ENCODE results near the gene MUC6. TPM values are rescaled to one million over a fixed set of nuclear protein-coding genes. Genes with fewer than 3 reads are reported as not detected.

The MUC6 gene
- total RNA-seq, 4 donors from 2014 or later, result not detected

DNA sequence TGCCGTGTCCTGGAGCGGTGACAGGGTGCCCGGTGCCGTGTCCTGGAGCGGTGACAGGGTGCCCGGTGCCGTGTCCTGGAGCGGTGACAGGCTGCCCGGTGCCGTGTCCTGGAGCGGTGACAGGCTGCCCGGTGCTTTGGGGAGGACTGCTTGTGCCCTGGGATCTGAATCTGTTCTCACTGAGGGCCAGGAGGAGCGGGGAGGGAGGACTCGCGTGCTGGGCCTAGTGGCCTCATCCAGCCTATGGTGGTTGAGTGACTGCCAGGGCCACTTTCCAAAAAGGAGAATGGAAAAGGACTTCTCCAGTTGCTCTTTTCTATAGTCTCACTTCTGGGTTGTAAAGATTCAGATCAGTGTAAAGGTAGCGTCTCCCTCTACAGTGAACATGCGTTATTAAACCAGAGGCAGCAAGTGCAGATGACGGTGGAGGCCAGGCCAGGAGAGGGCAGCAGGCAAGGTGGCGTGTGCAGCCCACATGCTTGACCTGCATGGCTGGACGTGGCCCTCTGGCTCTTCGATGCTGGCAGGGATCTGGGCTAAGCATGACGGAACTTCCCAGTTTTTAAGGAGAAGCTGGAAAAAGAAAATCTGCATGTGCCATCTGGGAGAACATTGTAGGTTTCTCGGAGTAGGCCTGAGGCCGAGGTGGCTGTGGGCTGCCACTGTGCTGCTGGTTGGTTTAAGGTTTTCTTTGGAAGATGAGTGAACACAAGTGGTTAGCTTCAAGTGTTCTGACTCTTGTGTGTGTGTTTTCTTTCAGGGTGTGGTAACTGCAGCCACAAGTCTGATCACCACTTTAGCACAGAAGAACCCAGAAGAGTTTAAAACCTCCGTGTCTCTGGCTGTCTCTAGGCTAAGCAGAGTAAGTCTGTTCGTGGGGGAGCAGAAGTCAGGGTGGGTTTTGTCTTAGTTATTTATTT is 55.8 kb downstream of the MUC6 start:
- ATAC-seq (peak; percentile 64 to 78), DNase-seq (peak in 1 of 2 donors; percentile 58)
- no peaks in the 10 kb centered on the region for H3K9me3 ChIP-seq
- peaks cover 0 to 50% of the 10 kb centered on the region in 2 donors for H3K36me3 ChIP-seq
- H3K27ac ChIP-seq, result peak overlapping the region; percentile 64 to 78 (median 67)
- intact Hi-C loops (cut with DNase I; ENCODE audit: low total_unique reads), result no loop called here
- peaks cover 0 to 13% of the 10 kb centered on the region in 2 donors for H3K4me1 ChIP-seq
- H3K4me3 ChIP-seq, result no peak overlapping the region
- in situ Hi-C loops (cut with MboI; ENCODE audit: low sequenced_read_pairs in 4 of 4), result no loop called here
- no peaks in the 10 kb centered on the region for H3K27me3 ChIP-seq
- no peak for TF ChIP-seq POLR2A (IDR thresholded peaks at IDR 0.05)
- TF ChIP-seq, protein P1, sequence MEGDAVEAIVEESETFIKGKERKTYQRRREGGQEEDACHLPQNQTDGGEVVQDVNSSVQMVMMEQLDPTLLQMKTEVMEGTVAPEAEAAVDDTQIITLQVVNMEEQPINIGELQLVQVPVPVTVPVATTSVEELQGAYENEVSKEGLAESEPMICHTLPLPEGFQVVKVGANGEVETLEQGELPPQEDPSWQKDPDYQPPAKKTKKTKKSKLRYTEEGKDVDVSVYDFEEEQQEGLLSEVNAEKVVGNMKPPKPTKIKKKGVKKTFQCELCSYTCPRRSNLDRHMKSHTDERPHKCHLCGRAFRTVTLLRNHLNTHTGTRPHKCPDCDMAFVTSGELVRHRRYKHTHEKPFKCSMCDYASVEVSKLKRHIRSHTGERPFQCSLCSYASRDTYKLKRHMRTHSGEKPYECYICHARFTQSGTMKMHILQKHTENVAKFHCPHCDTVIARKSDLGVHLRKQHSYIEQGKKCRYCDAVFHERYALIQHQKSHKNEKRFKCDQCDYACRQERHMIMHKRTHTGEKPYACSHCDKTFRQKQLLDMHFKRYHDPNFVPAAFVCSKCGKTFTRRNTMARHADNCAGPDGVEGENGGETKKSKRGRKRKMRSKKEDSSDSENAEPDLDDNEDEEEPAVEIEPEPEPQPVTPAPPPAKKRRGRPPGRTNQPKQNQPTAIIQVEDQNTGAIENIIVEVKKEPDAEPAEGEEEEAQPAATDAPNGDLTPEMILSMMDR (IDR thresholded peaks at IDR 0.05 in 4 of 5, conservative IDR thresholded peaks at IDR 0.05 in 1 of 5), result peak in 3 of 5 experiments; percentile 14 to 32 (median 24)

DNA sequence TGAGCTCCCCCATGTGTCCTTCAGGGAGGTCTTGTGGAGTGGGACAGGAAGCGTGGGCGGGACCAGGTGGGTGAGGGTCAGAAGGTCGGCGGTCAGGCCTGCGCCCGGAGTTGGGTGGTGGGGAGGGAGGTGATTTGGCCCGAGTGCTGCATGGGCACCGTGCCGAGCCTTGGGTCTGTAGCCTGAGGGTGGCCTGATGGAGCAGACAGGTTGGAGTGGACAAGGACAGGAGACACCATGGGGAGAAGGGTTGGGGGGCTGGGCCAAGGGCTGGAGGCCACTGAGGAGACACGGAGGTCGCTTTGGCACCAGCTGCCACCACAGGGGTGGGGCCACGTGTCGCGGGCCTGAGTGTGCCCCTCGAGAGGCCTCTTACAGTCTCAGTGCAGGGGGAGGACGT is 57.7 kb downstream of the MUC6 start:
- no peaks in the 10 kb centered on the region for H3K27me3 ChIP-seq
- TF ChIP-seq, protein P1 (IDR thresholded peaks at IDR 0.05 in 4 of 5, conservative IDR thresholded peaks at IDR 0.05 in 1 of 5), result no peak
- TF ChIP-seq POLR2A (IDR thresholded peaks at IDR 0.05), result no peak
- peak overlapping the region in 2 of 4 donors; percentile 66 to 82 for H3K27ac ChIP-seq
- in situ Hi-C loops (cut with MboI; ENCODE audit: low sequenced_read_pairs in 4 of 4), result no loop called here
- ATAC-seq (no peak), DNase-seq (no peak)
- H3K36me3 ChIP-seq, result peaks cover 0 to 38% of the 10 kb centered on the region in 2 donors
- no peak overlapping the region for H3K4me3 ChIP-seq
- no peaks in the 10 kb centered on the region for H3K9me3 ChIP-seq
- peaks cover 0 to 13% of the 10 kb centered on the region in 2 donors for H3K4me1 ChIP-seq
- intact Hi-C loops (cut with DNase I; ENCODE audit: low total_unique reads), result no loop called here

DNA sequence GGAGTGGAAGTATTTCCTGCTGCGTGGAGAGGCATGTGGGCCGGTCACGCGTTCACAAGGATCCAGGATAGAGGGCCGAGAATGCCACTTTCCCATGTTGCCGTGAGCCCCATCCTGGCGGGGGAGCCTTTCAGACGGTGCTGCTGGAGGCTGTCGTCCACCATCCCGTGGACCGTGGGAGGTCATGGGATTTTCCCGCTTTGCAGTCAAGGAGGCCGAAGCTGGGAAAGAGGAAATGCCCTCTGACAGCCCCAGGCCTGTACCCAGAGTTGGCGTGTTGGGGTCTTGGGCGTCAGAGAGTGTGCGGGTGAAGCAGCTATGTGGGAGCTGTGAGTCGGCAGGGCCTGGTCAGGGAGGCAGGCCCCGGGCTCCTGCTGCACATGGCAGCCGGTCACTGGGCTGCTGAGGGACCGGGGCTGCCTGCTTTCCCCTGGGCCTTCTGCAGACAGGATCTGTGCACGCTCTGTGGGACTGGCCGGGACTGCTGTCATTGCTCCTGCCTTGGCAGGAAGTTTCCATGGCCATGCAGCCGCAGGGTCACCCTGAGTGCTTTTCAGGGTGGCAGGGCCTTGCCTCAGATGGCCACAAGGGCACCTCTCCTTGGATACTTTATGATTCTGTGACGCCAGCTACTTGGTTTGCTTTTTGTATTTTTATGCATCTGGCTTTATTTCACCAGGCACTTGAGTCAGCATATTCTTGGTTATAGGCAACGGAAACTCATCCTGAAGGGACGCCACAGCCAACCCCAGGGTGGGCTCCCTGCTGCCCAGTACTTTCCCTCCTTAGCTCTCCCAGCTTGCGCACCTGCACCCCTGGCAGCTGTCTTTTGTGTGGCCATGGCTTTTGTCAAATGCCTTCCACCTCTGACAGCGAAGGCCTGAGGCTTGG is 58.4 kb downstream of the MUC6 start:
- intact Hi-C loops (cut with DNase I; ENCODE audit: low total_unique reads) (no loop called here), in situ Hi-C loops (cut with MboI; ENCODE audit: low sequenced_read_pairs in 4 of 4) (no loop called here)
- H3K9me3 ChIP-seq, result no peaks in the 10 kb centered on the region
- no peaks in the 10 kb centered on the region for H3K27me3 ChIP-seq
- peaks cover 0 to 13% of the 10 kb centered on the region in 2 donors for H3K4me1 ChIP-seq
- H3K27ac ChIP-seq, result peak overlapping the region in 1 of 4 donors; percentile 82
- ATAC-seq, result no peak
- DNase-seq, result no peak
- H3K36me3 ChIP-seq, result peaks cover 0 to 44% of the 10 kb centered on the region in 2 donors
- no peak overlapping the region for H3K4me3 ChIP-seq
- TF ChIP-seq, protein P1 (IDR thresholded peaks at IDR 0.05 in 4 of 5, conservative IDR thresholded peaks at IDR 0.05 in 1 of 5), result no peak
- TF ChIP-seq POLR2A (IDR thresholded peaks at IDR 0.05), result no peak

GRCh38 chr11:976431-977160 is 59.9 kb downstream of the MUC6 start:
- intact Hi-C loops (cut with DNase I; ENCODE audit: low total_unique reads), result no loop called here
- H3K27ac ChIP-seq, result no peak overlapping the region
- ATAC-seq, result no peak

More at GRCh38 chr11:976431-977160, 59.9 kb downstream of the MUC6 start:
- no peak overlapping the region for H3K4me3 ChIP-seq
- H3K36me3 ChIP-seq, result peaks cover 0 to 49% of the 10 kb centered on the region in 2 donors
- peak in 1 of 2 donors; percentile 22 for DNase-seq
- H3K9me3 ChIP-seq, result no peaks in the 10 kb centered on the region
- in situ Hi-C loops (cut with MboI; ENCODE audit: low sequenced_read_pairs in 4 of 4), result no loop called here
- no peak for TF ChIP-seq POLR2A (IDR thresholded peaks at IDR 0.05)
- TF ChIP-seq, protein P1 (IDR thresholded peaks at IDR 0.05 in 4 of 5, conservative IDR thresholded peaks at IDR 0.05 in 1 of 5), result no peak
- no peaks in the 10 kb centered on the region for H3K27me3 ChIP-seq
- peaks cover 0 to 13% of the 10 kb centered on the region in 2 donors for H3K4me1 ChIP-seq
